GM21619 (cell line): Measurements from ENCODE around the gene CFAP161.

Experiments
- ATAC-seq: cut with Tn5 transposase; IDR thresholded peaks from one replicate; pipeline ENCODE4 v1.9.1; 2021; ENCODE audit not compliant: unreplicated experiment

Gene CFAP161

GRCh38 chr15:81182031-81182755, 48.1 kb downstream of the CFAP161 start:
- no peak for ATAC-seq

DNA sequence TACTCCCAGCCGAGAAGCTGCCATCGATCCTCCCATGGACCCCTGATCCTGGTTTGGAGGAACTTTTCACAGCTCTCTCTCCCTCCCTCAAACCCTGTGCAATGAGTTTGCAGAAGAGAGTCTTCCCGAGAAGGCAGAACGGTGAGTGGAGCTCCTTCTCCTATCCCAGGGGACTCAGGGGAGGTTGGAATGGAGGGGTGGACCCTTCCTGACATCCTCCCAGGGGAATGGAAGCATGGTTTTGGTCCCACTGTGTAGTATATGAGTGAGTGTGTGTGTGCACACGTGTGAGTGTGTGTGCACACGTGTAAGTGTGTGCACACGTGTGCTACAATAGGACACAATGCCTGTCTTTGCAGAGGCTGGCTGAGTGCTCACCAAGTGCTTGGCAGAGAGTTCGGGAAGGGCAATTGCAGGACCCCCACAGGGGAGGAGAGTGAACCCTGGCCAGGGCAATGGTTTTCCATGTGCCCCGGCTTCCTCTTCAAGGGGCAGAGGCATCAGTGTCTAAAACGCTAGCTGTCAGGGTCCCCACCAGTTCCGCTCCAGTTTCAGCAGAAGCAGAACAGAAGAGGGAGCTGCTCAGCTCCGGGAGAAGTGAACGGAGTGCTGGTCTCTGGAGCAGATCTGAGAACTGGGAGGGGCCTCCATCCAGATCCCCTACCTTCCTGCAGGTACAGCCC, 48.8 kb downstream of the CFAP161 start:
- no peak for ATAC-seq

GRCh38 chr15:81183439-81183775, 49.3 kb downstream of the CFAP161 start:
- no peak for ATAC-seq

GRCh38 chr15:81184188-81184587, 50.1 kb downstream of the CFAP161 start:
- no peak for ATAC-seq

GRCh38 chr15:81185631-81186295, 51.7 kb downstream of the CFAP161 start:
- ATAC-seq, result no peak

DNA sequence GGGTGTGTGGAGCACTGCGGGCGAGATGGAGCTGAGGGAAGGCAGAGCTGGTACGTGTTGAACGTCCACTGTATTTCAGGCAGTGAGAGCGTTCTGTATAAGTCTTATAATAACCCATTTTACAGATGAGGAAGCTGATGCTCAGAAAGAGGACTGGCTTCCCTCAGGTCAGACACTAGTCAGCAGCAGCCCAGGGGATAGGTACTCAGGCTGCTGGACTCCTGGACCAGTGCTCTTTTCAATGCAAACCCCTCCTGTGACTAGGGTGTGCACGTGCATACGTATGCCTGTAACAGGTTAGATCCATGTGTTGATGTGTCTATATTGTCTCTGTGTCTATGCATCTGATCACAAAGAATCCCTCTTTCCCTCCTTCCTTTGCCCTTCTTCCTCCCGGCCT, 54.3 kb downstream of the CFAP161 start:
- no peak for ATAC-seq

DNA sequence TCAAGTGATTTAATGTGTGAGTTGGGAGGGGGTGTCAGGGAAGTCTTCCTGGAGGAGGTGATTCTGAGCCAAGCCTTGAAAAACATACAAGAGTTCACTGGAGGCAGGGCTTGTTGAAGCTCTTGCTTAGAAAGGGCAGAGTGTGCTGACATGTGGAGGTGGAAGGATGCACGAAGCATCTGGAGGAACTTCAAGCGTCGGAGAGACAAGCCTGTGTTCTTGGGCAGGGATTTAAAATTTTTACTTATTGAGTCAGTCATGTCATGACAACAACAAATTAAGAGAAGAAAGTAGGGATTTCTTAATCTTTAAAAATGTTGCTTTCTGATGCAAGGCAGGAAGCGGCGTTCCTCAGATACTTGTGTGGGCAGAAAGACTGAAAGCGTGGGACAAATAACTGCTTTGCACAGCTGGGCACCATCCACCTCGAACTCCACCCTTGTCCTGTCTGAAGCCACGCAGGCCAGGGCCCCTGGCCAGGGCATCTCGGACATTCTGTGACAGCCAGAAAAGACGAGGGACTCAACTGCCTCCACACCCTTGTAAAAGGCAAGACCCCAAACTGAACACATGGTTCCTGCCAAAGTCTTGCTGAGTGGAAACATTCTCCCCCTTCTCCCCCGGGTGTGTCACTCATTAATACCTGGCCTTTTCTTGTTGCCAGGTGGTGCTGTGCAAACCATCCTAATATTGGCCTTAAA, 55.7 kb downstream of the CFAP161 start:
- ATAC-seq, result no peak

DNA sequence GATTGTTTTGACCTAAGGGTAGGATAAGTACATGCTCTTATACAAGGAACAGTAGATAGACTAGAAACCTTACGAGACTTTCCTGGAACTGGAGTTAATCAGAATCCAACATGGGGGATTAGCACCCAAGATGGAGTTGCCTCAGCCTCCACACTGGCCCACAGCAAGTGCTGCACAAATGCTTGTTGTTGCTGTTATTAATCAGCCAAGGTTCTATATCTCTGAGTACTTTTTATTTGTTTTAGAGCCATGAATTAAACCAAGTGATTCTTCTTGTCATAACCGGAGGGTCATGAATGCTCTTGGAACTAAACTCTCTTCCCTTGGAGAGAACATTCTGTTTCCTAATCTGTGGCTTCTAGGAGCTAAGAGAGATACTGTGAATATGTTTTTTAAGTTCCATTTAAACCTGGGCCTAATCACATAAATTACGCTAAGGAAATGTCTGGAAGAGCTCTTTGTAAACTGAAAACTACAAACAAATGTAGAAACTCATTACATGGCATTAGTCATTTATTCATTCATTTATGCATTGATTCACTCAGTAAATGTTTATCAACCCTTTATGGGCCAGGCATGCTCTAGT, 56.9 kb downstream of the CFAP161 start:
- ATAC-seq, result no peak

- ATAC-seq, result no peak
These were observed 57.6 kb downstream of the CFAP161 start for GRCh38 chr15:81191701-81192100.

- ATAC-seq, result no peak
These were observed 60.7 kb downstream of the CFAP161 start for GRCh38 chr15:81194723-81195122.

DNA sequence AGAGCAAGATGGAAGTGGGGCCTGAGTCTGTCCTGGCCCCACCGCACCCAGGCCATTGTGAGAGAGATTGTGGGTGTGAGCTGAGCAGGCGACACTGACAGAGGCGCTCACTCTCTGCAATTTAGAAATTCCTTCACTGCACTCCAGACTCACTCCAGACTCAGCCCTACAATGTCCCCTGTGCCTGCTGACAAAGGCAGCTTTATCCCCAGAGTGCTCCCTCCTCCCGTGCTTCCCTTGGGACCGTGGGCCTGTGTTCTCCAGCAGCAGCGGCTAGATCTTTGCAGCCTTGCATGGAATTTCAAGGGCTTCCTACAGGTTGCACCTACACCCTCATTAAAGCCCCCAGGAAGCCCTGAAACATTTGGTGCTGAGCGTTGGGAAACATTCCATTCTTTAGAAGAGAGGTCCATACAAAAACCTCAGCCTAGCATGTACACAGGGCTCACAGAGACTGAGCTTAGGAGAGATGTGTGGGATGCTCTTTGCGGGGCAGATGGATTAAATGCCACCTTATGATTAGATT, 61.3 kb downstream of the CFAP161 start:
- no peak for ATAC-seq

- ATAC-seq, result no peak
These were observed 62.6 kb downstream of the CFAP161 start, which contains the start of gene IL16 for GRCh38 chr15:81196576-81197254. IL16 (plus strand) TSS chr15:81196879; CDS start chr15:81225400, 28,521 bp downstream.

DNA sequence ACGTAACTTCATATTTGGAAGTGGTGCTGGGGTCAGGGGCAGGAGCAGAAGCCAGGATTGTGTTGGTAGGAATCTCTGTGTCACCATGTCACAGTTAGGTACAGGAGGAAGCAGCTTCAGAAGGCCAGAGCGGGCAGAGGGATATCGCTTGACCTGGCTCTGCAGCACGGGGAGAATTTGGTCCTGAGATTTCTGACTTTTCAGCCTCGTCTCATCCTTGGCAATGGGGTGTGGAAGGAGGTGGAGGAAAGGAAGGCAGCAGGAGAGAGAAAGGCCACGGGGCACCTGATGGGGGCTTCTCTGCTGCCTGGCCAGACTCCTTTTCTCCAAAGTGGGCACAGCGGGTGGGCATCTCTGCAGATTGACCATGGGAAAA, 63.2 kb downstream of the CFAP161 start:
- no peak for ATAC-seq

- no peak for ATAC-seq
These were observed 63.7 kb downstream of the CFAP161 start for GRCh38 chr15:81197688-81198281.
